ENCODE results near the gene GRIK1.

GRIK1 gene

GRCh38 chr21:29786496-29787360, 153.1 kb downstream of the GRIK1 start:
- no peak for DNase-seq (ENCODE audit: low spot score)

GRCh38 chr21:29777160-29777559, 162.6 kb downstream of the GRIK1 start:
- DNase-seq (ENCODE audit: low spot score) = no peak

- no peak for DNase-seq (ENCODE audit: low spot score)
Observed at GRCh38 chr21:29775462-29775861, 164.3 kb downstream of the GRIK1 start.

- no peak for DNase-seq (ENCODE audit: low spot score)
Observed at GRCh38 chr21:29771491-29772066, 168.2 kb downstream of the GRIK1 start.

GRCh38 chr21:29763674-29764073, 176.1 kb downstream of the GRIK1 start:
- DNase-seq (ENCODE audit: low spot score) = no peak

GRCh38 chr21:29762570-29763082, 177.2 kb downstream of the GRIK1 start:
- no peak for DNase-seq (ENCODE audit: low spot score)

GRCh38 chr21:29753216-29753615, 186.6 kb downstream of the GRIK1 start:
- DNase-seq (ENCODE audit: low spot score) = no peak

- no peak for DNase-seq (ENCODE audit: low spot score)
Observed at GRCh38 chr21:29751473-29752185, 188.2 kb downstream of the GRIK1 start.

GRCh38 chr21:29749957-29750356, 189.8 kb downstream of the GRIK1 start:
- DNase-seq (ENCODE audit: low spot score) = no peak

- no peak for DNase-seq (ENCODE audit: low spot score)
Observed at GRCh38 chr21:29749223-29749622, 190.6 kb downstream of the GRIK1 start.

- no peak for DNase-seq (ENCODE audit: low spot score)
Observed at GRCh38 chr21:29748391-29749167, 191.2 kb downstream of the GRIK1 start.

- DNase-seq (ENCODE audit: low spot score) = no peak
Observed at GRCh38 chr21:29741761-29742160, 198.0 kb downstream of the GRIK1 start.

- DNase-seq (ENCODE audit: low spot score) = no peak
Observed at GRCh38 chr21:29739176-29739575, 200.6 kb downstream of the GRIK1 start.

GRCh38 chr21:29738730-29739129, 201.1 kb downstream of the GRIK1 start:
- DNase-seq (ENCODE audit: low spot score) = no peak

- no peak for DNase-seq (ENCODE audit: low spot score)
Observed at GRCh38 chr21:29737186-29737585, 202.6 kb downstream of the GRIK1 start.

- no peak for DNase-seq (ENCODE audit: low spot score)
Observed at GRCh38 chr21:29730281-29730680, 209.5 kb downstream of the GRIK1 start.

- DNase-seq (ENCODE audit: low spot score) = no peak
Observed at GRCh38 chr21:29726044-29726443, 213.8 kb downstream of the GRIK1 start.

- no peak for DNase-seq (ENCODE audit: low spot score)
Observed at GRCh38 chr21:29725025-29725736, 214.6 kb downstream of the GRIK1 start.

GRCh38 chr21:29721964-29722363, 217.8 kb downstream of the GRIK1 start:
- no peak for DNase-seq (ENCODE audit: low spot score)

- DNase-seq (ENCODE audit: low spot score) = no peak
Observed at GRCh38 chr21:29721221-29721620, 218.6 kb downstream of the GRIK1 start.

GRCh38 chr21:29719521-29719920, 220.3 kb downstream of the GRIK1 start:
- DNase-seq (ENCODE audit: low spot score) = no peak

All from SW480 (cell line).